HFF-Myc (cell line): ENCODE data around the gene CDC42EP1.
A peak's percentile ranks its signal among the peaks of the same experiment; 100 is the strongest.

Source experiments
- DNase-seq: peaks from one replicate; pipeline ENCODE4 v3.0.0-alpha.2; 2011; ENCODE audit warnings: low read depth; ENCODE audit errors: extremely low read depth
- H3K4me3 ChIP-seq: replicated peaks from 2 replicates; pipeline ENCODE4 v1.5.1; 2011; ENCODE audit warnings: low read depth, mild to moderate bottlenecking, control low read depth, low read length
- TF ChIP-seq, protein P1 (sequence below): IDR thresholded peaks from 2 replicates; pipeline ENCODE4 v1.5.1; 2012; ENCODE audit warnings: mild to moderate bottlenecking, low read depth, low read length, control low read depth; ENCODE audit errors: missing control alignments

Gene CDC42EP1

GRCh38 chr22:37570661-37570976, 10.3 kb downstream of the CDC42EP1 start:
- TF ChIP-seq, protein P1, sequence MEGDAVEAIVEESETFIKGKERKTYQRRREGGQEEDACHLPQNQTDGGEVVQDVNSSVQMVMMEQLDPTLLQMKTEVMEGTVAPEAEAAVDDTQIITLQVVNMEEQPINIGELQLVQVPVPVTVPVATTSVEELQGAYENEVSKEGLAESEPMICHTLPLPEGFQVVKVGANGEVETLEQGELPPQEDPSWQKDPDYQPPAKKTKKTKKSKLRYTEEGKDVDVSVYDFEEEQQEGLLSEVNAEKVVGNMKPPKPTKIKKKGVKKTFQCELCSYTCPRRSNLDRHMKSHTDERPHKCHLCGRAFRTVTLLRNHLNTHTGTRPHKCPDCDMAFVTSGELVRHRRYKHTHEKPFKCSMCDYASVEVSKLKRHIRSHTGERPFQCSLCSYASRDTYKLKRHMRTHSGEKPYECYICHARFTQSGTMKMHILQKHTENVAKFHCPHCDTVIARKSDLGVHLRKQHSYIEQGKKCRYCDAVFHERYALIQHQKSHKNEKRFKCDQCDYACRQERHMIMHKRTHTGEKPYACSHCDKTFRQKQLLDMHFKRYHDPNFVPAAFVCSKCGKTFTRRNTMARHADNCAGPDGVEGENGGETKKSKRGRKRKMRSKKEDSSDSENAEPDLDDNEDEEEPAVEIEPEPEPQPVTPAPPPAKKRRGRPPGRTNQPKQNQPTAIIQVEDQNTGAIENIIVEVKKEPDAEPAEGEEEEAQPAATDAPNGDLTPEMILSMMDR, result no peak
- no peak for DNase-seq
- H3K4me3 ChIP-seq, result no peak overlapping the region

- no peak for DNase-seq
- TF ChIP-seq, protein P1, result peak; percentile 10
- no peak overlapping the region for H3K4me3 ChIP-seq
Observed at GRCh38 chr22:37571258-37571991, 11.1 kb downstream of the CDC42EP1 start.

DNA sequence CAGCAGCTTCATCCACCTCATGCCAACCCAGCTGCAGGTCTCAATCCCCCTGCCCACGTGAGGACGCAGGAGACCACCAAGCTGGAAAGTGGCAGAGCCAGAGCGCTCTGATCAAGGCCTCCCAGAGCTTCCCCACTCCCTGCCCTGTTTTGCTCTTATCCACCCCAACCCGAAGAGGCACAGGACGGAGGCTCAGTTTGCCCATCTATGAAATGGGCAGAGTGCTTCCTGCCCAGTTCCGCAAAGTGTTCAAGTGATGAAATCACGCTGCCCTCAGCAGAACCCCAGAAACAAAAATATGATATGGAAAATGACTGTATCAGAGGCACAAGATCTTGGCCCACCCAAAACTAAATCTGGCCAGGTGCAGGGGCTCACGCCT, 11.7 kb downstream of the CDC42EP1 start:
- TF ChIP-seq, protein P1, result no peak
- H3K4me3 ChIP-seq, result no peak overlapping the region
- DNase-seq, result no peak

- TF ChIP-seq, protein P1, result no peak
- DNase-seq, result no peak
- H3K4me3 ChIP-seq, result no peak overlapping the region
Observed at GRCh38 chr22:37575490-37576003, 15.3 kb downstream of the CDC42EP1 start.

DNA sequence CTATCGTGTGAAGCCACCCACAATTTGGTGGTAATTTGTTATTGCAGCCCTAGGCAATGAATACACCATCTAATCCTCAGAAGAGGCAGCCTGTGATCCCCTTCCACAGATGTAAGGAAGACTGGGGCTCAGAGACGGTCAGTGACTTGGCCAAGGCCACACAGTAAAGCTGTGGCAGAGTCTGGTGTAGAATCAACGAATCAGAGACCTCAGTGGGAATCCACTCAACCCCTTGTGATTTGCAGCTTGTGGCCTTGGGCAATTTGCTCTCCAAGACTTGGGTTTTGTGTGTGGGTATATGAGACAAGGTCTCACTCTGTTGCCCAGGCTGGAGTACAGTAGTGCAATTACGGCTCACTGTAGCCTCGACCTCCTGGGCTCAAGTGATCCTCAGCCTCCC, 17.7 kb downstream of the CDC42EP1 start:
- TF ChIP-seq, protein P1, result no peak
- no peak overlapping the region for H3K4me3 ChIP-seq
- no peak for DNase-seq

- DNase-seq, result no peak
- no peak overlapping the region for H3K4me3 ChIP-seq
- TF ChIP-seq, protein P1, result no peak
Observed at GRCh38 chr22:37581504-37581903, 21.2 kb downstream of the CDC42EP1 start.

GRCh38 chr22:37582526-37582925, 22.2 kb downstream of the CDC42EP1 start:
- no peak overlapping the region for H3K4me3 ChIP-seq
- TF ChIP-seq, protein P1, result no peak
- no peak for DNase-seq
